ENCODE measurements around the gene NUDT6.

NUDT6 gene

DNA sequence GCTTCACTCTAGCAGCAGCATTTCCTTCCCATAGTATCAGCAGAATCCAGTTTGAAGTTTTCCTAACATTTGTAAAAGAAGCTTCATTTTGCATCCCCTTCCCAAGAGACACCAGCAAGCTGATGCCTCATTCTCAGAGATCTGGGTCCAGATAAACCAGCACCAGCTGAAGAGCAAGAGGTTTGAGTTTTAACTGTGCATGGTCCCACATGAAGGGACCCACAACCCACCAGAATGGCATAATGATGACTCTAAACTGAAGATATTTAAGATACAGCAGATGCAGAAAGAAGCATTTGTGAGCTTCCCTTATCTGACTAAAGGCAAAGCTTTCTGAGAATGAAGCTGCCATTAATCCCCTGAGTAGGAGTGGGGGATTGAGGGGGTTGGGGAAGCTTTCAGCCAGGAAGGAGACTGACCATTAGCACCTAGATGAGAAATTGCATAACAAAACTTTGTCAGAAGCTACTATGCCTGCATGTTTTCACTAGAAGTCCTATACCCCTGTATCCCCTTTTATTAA lies 18.6 kb downstream of the NUDT6 start:
- no peak overlapping the region for H3K9ac ChIP-seq (ENCODE audit: low read length)
- H3K4me3 ChIP-seq (ENCODE audit: low read depth, low read length), result no peak overlapping the region
- no peak overlapping the region for H3K14ac ChIP-seq (ENCODE audit: low read length)
- no peak overlapping the region for H2AFZ ChIP-seq (ENCODE audit: insufficient read depth, low read length, poor library complexity)
- H3K18ac ChIP-seq (ENCODE audit: low read length), result no peak overlapping the region
- H4K91ac ChIP-seq (ENCODE audit: low read depth, low read length), result no peak overlapping the region
- H2AK5ac ChIP-seq (ENCODE audit: low read length), result no peak overlapping the region
- H3K27me3 ChIP-seq (ENCODE audit: insufficient read depth, low read length), result no peaks in the 10 kb centered on the region
- H2BK5ac ChIP-seq (ENCODE audit: low read depth, low read length, poor library complexity), result no peak overlapping the region
- no peak overlapping the region for H3K4me2 ChIP-seq (ENCODE audit: low read length)
- no peaks in the 10 kb centered on the region for H3K36me3 ChIP-seq (ENCODE audit: control insufficient read depth in 1 of 2, insufficient read depth in 2 of 2, low read length in 2 of 2)
- H2BK120ac ChIP-seq (ENCODE audit: insufficient read depth, low read length, poor library complexity), result no peak overlapping the region
- no peaks in the 10 kb centered on the region for H3K9me3 ChIP-seq (ENCODE audit: insufficient read depth, low read depth, low read length)
- no peak overlapping the region for H3K23ac ChIP-seq (ENCODE audit: low read length)
- no peaks in the 10 kb centered on the region for H3K79me1 ChIP-seq (ENCODE audit: low read length)
- H3K27ac ChIP-seq (ENCODE audit: low read depth, low read length), result no peak overlapping the region
- no peaks in the 10 kb centered on the region for H3K79me2 ChIP-seq (ENCODE audit: control insufficient read depth, insufficient read depth, low read length, poor library complexity)
- no peaks in the 10 kb centered on the region for H3K4me1 ChIP-seq (ENCODE audit: control insufficient read depth in 1 of 2, insufficient read depth in 2 of 2, low read length in 2 of 2)
- no peak overlapping the region for H2BK12ac ChIP-seq (ENCODE audit: low read length)
- no peak for DNase-seq
- H3K4ac ChIP-seq (ENCODE audit: low read depth, low read length), result no peak overlapping the region
- no peak overlapping the region for H4K8ac ChIP-seq (ENCODE audit: low read depth, low read length)
- H4K12ac ChIP-seq (ENCODE audit: low read depth, low read length), result no peak overlapping the region

DNA sequence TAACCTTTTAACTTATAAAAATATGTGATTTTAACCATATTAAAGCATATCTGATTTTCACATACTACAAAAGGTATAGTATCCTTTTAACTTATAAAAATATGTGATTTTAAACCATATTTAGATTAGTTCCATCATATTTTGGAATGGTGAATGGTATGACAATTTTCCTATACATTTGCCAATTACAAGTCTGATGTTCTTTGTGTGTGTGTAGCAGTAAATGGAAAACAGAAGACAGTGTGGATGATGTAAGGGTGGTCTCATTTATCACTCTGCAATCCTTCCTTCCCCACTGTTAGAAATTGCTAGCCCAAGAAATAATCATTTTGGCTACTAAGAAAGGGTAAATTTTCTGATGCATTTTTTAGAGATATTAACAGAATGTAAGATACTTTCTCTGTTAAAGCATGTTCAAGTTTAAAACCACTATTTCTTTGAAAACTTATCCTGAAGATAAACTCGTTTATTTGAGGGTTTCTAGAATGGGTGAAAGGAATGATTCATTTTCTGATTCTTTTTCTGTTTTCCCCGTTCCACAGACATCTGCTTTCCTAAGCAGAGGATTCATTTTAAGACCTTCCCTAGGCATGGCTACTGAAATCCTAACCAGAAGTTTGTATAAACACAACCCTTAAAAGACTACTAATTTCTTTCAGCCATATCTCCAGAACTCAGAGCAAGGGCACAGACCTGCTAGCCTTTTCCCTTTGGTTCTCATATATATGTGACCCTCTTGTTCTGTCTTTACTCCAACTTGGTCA lies 21.0 kb downstream of the NUDT6 start:
- Histone ChIP-seq H3K23ac (ENCODE audit: low read length) (no peak overlapping the region), H3K9ac (ENCODE audit: low read length) (no peak overlapping the region), H3K18ac (ENCODE audit: low read length) (no peak overlapping the region), H4K8ac (ENCODE audit: low read depth, low read length) (no peak overlapping the region), H3K14ac (ENCODE audit: low read length) (no peak overlapping the region), H3K4me3 (ENCODE audit: low read depth, low read length) (no peak overlapping the region), H2AK5ac (ENCODE audit: low read length) (no peak overlapping the region), H2AFZ (ENCODE audit: insufficient read depth, low read length, poor library complexity) (no peak overlapping the region), H3K27me3 (ENCODE audit: insufficient read depth, low read length) (no peaks in the 10 kb centered on the region), H2BK12ac (ENCODE audit: low read length) (no peak overlapping the region), H2BK5ac (ENCODE audit: low read depth, low read length, poor library complexity) (no peak overlapping the region), H3K79me1 (ENCODE audit: low read length) (no peaks in the 10 kb centered on the region), H3K4me2 (ENCODE audit: low read length) (no peak overlapping the region), H2BK120ac (ENCODE audit: insufficient read depth, low read length, poor library complexity) (no peak overlapping the region), H3K36me3 (ENCODE audit: control insufficient read depth in 1 of 2, insufficient read depth in 2 of 2, low read length in 2 of 2) (no peaks in the 10 kb centered on the region), H3K79me2 (ENCODE audit: control insufficient read depth, insufficient read depth, low read length, poor library complexity) (no peaks in the 10 kb centered on the region), H4K91ac (ENCODE audit: low read depth, low read length) (no peak overlapping the region), H3K9me3 (ENCODE audit: insufficient read depth, low read depth, low read length) (no peaks in the 10 kb centered on the region), H4K12ac (ENCODE audit: low read depth, low read length) (no peak overlapping the region), H3K4me1 (ENCODE audit: control insufficient read depth in 1 of 2, insufficient read depth in 2 of 2, low read length in 2 of 2) (no peaks in the 10 kb centered on the region), H3K4ac (ENCODE audit: low read depth, low read length) (no peak overlapping the region), H3K27ac (ENCODE audit: low read depth, low read length) (no peak overlapping the region)
- no CpG with 5 or more reads among the region's 2 CpGs for WGBS (ENCODE audit: extremely low coverage, insufficient coverage, insufficient read length)
- no peak for DNase-seq

DNA sequence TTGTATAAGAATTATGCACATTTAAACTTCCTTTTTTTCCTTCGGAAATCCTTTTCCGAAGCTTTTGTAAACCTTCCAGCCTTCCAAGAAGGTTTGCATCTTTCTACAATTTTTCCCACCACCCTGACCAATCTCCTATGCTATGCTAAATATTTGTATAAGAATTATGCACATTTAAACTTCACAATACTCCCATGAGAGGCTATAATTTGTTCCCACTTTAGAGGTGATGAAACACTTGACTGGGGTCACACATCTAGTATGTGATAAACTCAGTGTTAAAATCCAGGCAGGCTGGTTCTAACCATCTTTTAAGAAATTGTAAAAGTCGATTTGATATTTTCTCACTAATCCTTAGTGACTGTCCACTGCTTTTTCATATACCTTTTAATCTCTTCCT lies 22.1 kb downstream of the NUDT6 start:
- H3K4ac ChIP-seq (ENCODE audit: low read depth, low read length), result no peak overlapping the region
- no peak for DNase-seq

DNA sequence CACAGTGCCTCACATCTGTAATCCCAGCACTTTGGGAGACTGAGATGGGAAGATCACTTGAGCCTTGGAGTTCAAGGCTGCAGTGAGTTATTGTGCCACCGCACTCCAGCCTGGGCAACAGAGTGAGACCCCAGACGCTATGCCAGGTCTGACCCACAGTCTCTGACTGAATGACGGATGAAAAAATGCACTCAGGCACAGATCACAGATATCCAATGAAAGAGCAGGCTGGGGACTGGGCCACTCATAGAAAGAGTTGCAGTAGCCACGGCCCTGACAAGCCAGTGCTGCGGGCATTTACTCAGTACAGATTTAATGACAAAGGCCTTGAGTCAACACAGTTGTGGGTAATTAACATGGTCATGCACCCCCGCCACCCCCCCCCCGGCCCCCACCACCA lies 22.7 kb downstream of the NUDT6 start:
- Histone ChIP-seq H3K27ac (ENCODE audit: low read depth, low read length) (no peak overlapping the region), H2BK12ac (ENCODE audit: low read length) (no peak overlapping the region), H3K4ac (ENCODE audit: low read depth, low read length) (no peak overlapping the region), H4K12ac (ENCODE audit: low read depth, low read length) (no peak overlapping the region), H2BK5ac (ENCODE audit: low read depth, low read length, poor library complexity) (no peak overlapping the region), H3K27me3 (ENCODE audit: insufficient read depth, low read length) (no peaks in the 10 kb centered on the region), H3K4me2 (ENCODE audit: low read length) (no peak overlapping the region), H2BK120ac (ENCODE audit: insufficient read depth, low read length, poor library complexity) (no peak overlapping the region), H3K4me1 (ENCODE audit: control insufficient read depth in 1 of 2, insufficient read depth in 2 of 2, low read length in 2 of 2) (no peaks in the 10 kb centered on the region), H3K79me1 (ENCODE audit: low read length) (no peaks in the 10 kb centered on the region), H3K9me3 (ENCODE audit: insufficient read depth, low read depth, low read length) (no peaks in the 10 kb centered on the region), H4K91ac (ENCODE audit: low read depth, low read length) (no peak overlapping the region), H3K14ac (ENCODE audit: low read length) (no peak overlapping the region), H2AK5ac (ENCODE audit: low read length) (no peak overlapping the region), H2AFZ (ENCODE audit: insufficient read depth, low read length, poor library complexity) (no peak overlapping the region), H3K23ac (ENCODE audit: low read length) (no peak overlapping the region), H3K36me3 (ENCODE audit: control insufficient read depth in 1 of 2, insufficient read depth in 2 of 2, low read length in 2 of 2) (no peaks in the 10 kb centered on the region), H3K79me2 (ENCODE audit: control insufficient read depth, insufficient read depth, low read length, poor library complexity) (no peaks in the 10 kb centered on the region), H3K18ac (ENCODE audit: low read length) (no peak overlapping the region), H4K8ac (ENCODE audit: low read depth, low read length) (no peak overlapping the region), H3K9ac (ENCODE audit: low read length) (no peak overlapping the region), H3K4me3 (ENCODE audit: low read depth, low read length) (no peak overlapping the region)
- WGBS (ENCODE audit: extremely low coverage, insufficient coverage, insufficient read length), result no CpG with 5 or more reads among the region's 7 CpGs
- DNase-seq, result no peak

More for the DNA sequence above, 22.1 kb downstream of the NUDT6 start:
- H3K79me1 ChIP-seq (ENCODE audit: low read length), result no peaks in the 10 kb centered on the region
- H3K4me1 ChIP-seq (ENCODE audit: control insufficient read depth in 1 of 2, insufficient read depth in 2 of 2, low read length in 2 of 2), result no peaks in the 10 kb centered on the region
- H3K36me3 ChIP-seq (ENCODE audit: control insufficient read depth in 1 of 2, insufficient read depth in 2 of 2, low read length in 2 of 2), result no peaks in the 10 kb centered on the region
- H2AFZ ChIP-seq (ENCODE audit: insufficient read depth, low read length, poor library complexity), result no peak overlapping the region
- no peak overlapping the region for H3K9ac ChIP-seq (ENCODE audit: low read length)
- no peak overlapping the region for H2BK120ac ChIP-seq (ENCODE audit: insufficient read depth, low read length, poor library complexity)
- H3K14ac ChIP-seq (ENCODE audit: low read length), result no peak overlapping the region
- no CpG with 5 or more reads among the region's 3 CpGs for WGBS (ENCODE audit: extremely low coverage, insufficient coverage, insufficient read length)
- no peak overlapping the region for H3K27ac ChIP-seq (ENCODE audit: low read depth, low read length)
- no peak overlapping the region for H3K4me2 ChIP-seq (ENCODE audit: low read length)
- H3K4me3 ChIP-seq (ENCODE audit: low read depth, low read length), result no peak overlapping the region
- H3K9me3 ChIP-seq (ENCODE audit: insufficient read depth, low read depth, low read length), result no peaks in the 10 kb centered on the region
- no peak overlapping the region for H2AK5ac ChIP-seq (ENCODE audit: low read length)
- H4K8ac ChIP-seq (ENCODE audit: low read depth, low read length), result no peak overlapping the region
- no peak overlapping the region for H3K18ac ChIP-seq (ENCODE audit: low read length)
- no peak overlapping the region for H4K91ac ChIP-seq (ENCODE audit: low read depth, low read length)
- no peaks in the 10 kb centered on the region for H3K27me3 ChIP-seq (ENCODE audit: insufficient read depth, low read length)
- H4K12ac ChIP-seq (ENCODE audit: low read depth, low read length), result no peak overlapping the region
- no peaks in the 10 kb centered on the region for H3K79me2 ChIP-seq (ENCODE audit: control insufficient read depth, insufficient read depth, low read length, poor library complexity)
- H2BK12ac ChIP-seq (ENCODE audit: low read length), result no peak overlapping the region
- no peak overlapping the region for H2BK5ac ChIP-seq (ENCODE audit: low read depth, low read length, poor library complexity)
- no peak overlapping the region for H3K23ac ChIP-seq (ENCODE audit: low read length)

Measured in trophoblast cell (in vitro differentiated cells and primary cell).